Naive thymus-derived CD4-positive, alpha-beta T cell (primary cell): Measurements from ENCODE around the gene ZNF84. TPM values are rescaled to one million over a fixed set of nuclear protein-coding genes. Genes with fewer than 3 reads are reported as not detected.

Experiments
- ATAC-seq: fragments of 150-1000 bp; cut with Tn5 transposase; 2 replicates; pipeline ENCODE4 v1.10.0; 2021; ENCODE audit warnings: mild to moderate bottlenecking, moderate library complexity
- CTCF ChIA-PET: fragments of 350-600 bp; sonication (Branson Sonifier 250); formaldehyde crosslinking; loops from one replicate; lab custom pipeline; 2021; ENCODE audit warnings: antibody characterized with exemption; lab: Charles Lee
- POLR2A ChIA-PET: fragments of 350-600 bp; sonication (Branson Sonifier 250); formaldehyde crosslinking; loops from one replicate; lab custom pipeline; 2021; ENCODE audit warnings: antibody characterized with exemption, inconsistent platforms; lab: Charles Lee
- DNase-seq, 9 donors: peaks; one replicate each; pipeline versions ENCODE4 v3.0.0 to v3.0.0-alpha.2; 2020 to 2022; ENCODE audit warnings: mixed read lengths in 1 of 9
- H3K27ac ChIP-seq: one replicate; pipeline ENCODE4 v1.7.0; 2013; ENCODE audit warnings: mild to moderate bottlenecking, low read depth, low read length, moderate library complexity
- H3K27me3 ChIP-seq, 2 donors: one replicate each; pipeline ENCODE4 v1.7.0; 2013; ENCODE audit warnings: low read length in 2 of 2, mild to moderate bottlenecking in 2 of 2, moderate library complexity in 2 of 2; ENCODE audit not compliant: control insufficient read depth in 2 of 2, insufficient read depth in 2 of 2
- H3K36me3 ChIP-seq, 3 experiments: 1 replicate in 2 of 3; 2 replicates in 1 of 3; pipeline ENCODE4 v1.7.0; 2013; ENCODE audit warnings: low read length in 3 of 3, mild to moderate bottlenecking in 3 of 3, moderate library complexity in 1 of 3; ENCODE audit not compliant: insufficient read depth in 3 of 3, control insufficient read depth in 2 of 3
- H3K4me1 ChIP-seq, 2 donors: one replicate each; pipeline ENCODE4 v1.7.0; 2013; ENCODE audit warnings: low read length in 2 of 2, mild to moderate bottlenecking in 2 of 2, moderate library complexity in 1 of 2; ENCODE audit not compliant: control insufficient read depth in 2 of 2, insufficient read depth in 2 of 2
- H3K4me3 ChIP-seq: 2 replicates; pipeline ENCODE4 v1.7.0; 2013; ENCODE audit warnings: mild to moderate bottlenecking, low read length
- H3K9me3 ChIP-seq, 3 experiments: 1 replicate in 2 of 3; 2 replicates in 1 of 3; pipeline ENCODE4 v1.7.0; 2013; ENCODE audit warnings: low read length in 3 of 3; ENCODE audit not compliant: control insufficient read depth in 2 of 3
- H3K27ac Mint-ChIP-seq, 9 donors: one replicate each; pipeline ENCODE4 v1.8.0; 2020 to 2022; ENCODE audit warnings: mixed read lengths in 9 of 9, mild to moderate bottlenecking in 8 of 9, moderate library complexity in 5 of 9, inconsistent platforms in 2 of 9
- H3K27me3 Mint-ChIP-seq, 5 donors: one replicate each; pipeline ENCODE4 v1.8.0; 2021 to 2022; ENCODE audit warnings: mixed read lengths in 5 of 5, mild to moderate bottlenecking in 1 of 5
- H3K36me3 Mint-ChIP-seq, 5 donors: one replicate each; pipeline ENCODE4 v1.8.0; 2020 to 2022; ENCODE audit warnings: mixed read lengths in 5 of 5, mild to moderate bottlenecking in 3 of 5, inconsistent platforms in 1 of 5
- H3K4me1 Mint-ChIP-seq, 7 donors: one replicate each; pipeline ENCODE4 v1.8.0; 2020 to 2022; ENCODE audit warnings: mixed read lengths in 7 of 7, mild to moderate bottlenecking in 3 of 7, inconsistent platforms in 1 of 7
- H3K4me3 Mint-ChIP-seq, 10 donors: one replicate each; pipeline ENCODE4 v1.8.0; 2020 to 2022; ENCODE audit warnings: mild to moderate bottlenecking in 10 of 10, mixed read lengths in 10 of 10, moderate library complexity in 6 of 10, inconsistent platforms in 2 of 10
- H3K9me3 Mint-ChIP-seq, 11 donors: one replicate each; pipeline ENCODE4 v1.8.0; 2020 to 2022; ENCODE audit warnings: mixed read lengths in 11 of 11, mild to moderate bottlenecking in 4 of 11, inconsistent platforms in 1 of 11, moderate library complexity in 1 of 11
- intact Hi-C, 2 donors: fragments of 100-400 bp; cut with micrococcal nuclease; formaldehyde crosslinking; loops; one replicate each; pipeline ENCODE4 v1.15.1; 2023
- polyA plus RNA-seq, 2 donors: library from polyadenylated mRNA; unstranded; fragments of 300-500 nt; fragmentation: Illumina TruSeq; gene quantifications; one replicate each; pipeline ENCODE4 v1.2.3, GENCODE V29; 2021
- total RNA-seq, 6 experiments: library from RNA in 5 of 6; stranded (reverse) in 5 of 6; gene quantifications; 1 replicate in 5 of 6; 2 replicates in 1 of 6; pipeline ENCODE4 v1.2.3 and lab custom pipeline; 2021 to 2026

The ZNF84 gene
- total and polyA plus RNA-seq, 7 experiments from 2014 or later: 22.5 to 52.7 (median 28.5) TPM

DNA sequence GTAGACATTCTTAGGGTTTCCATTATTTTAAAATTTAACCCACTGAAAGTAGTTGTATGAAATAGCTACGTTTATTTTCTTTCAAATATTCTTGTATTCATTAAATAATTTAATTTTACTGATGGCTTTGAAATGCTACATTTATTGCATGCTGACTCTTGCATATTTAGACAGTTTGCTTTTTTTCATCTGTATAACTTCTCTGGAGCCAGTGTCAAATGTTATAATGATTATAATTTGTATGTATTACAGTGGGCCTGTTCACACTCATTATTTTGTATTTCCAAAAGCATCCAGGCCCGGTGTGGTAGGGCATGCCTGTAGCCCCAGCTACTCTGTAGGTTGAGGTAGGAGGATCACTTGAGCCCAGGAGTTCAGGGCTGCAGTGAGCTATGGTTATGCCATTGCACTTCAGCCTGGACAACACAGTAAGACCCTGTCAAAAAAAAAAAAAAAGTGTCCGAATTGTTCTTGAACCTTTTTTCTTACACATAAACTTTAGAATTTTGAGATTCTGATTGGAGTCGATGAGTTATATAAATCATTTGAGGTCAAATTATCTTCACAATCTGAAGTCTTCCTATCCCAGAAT lies 905 bp downstream of the ZNF84 start:
- H3K36me3 ChIP-seq: peaks cover 9 to 42% (median 18%) of the 10 kb centered on the region in 3 experiments
- H3K27ac ChIP-seq: peak overlapping the region; percentile 94
- peaks cover 3 to 64% (median 38%) of the 10 kb centered on the region in 3 experiments for H3K9me3 ChIP-seq
- H3K27ac Mint-ChIP-seq: peak overlapping the region; percentile 87 to 99 (median 94)
- peaks cover 11 to 94% (median 59%) of the 10 kb centered on the region in 11 donors for H3K9me3 Mint-ChIP-seq
- H3K4me1 Mint-ChIP-seq: peaks cover 0 to 41% (median 13%) of the 10 kb centered on the region in 7 donors
- DNase-seq: no peak
- no peak for ATAC-seq
- POLR2A ChIA-PET: interaction anchor here (0.8 to 2.9 kb wide), 8 partner anchors 9 to 143 kb away, joined by 3 to 17 read pairs (median 4); partner anchors contain the start of genes ZNF10, ZNF26, ZNF268 and ZNF891
- no peaks in the 10 kb centered on the region for H3K27me3 ChIP-seq
- CTCF ChIA-PET: no interaction called here
- peak overlapping the region; percentile 78 to 96 (median 94) for H3K4me3 Mint-ChIP-seq
- peaks cover 27 to 64% (median 51%) of the 10 kb centered on the region in 5 donors for H3K36me3 Mint-ChIP-seq
- H3K4me3 ChIP-seq: peak overlapping the region; percentile 65
- H3K4me1 ChIP-seq: peaks cover 0 to 4% of the 10 kb centered on the region in 2 donors
- intact Hi-C loops: loop anchor here in 1 of 2 donors (5.0 kb wide), 1 partner anchor 211 kb away; the partner anchor contains the start of gene GOLGA3
- peaks cover 0 to 9% (median 3%) of the 10 kb centered on the region in 5 donors for H3K27me3 Mint-ChIP-seq

DNA sequence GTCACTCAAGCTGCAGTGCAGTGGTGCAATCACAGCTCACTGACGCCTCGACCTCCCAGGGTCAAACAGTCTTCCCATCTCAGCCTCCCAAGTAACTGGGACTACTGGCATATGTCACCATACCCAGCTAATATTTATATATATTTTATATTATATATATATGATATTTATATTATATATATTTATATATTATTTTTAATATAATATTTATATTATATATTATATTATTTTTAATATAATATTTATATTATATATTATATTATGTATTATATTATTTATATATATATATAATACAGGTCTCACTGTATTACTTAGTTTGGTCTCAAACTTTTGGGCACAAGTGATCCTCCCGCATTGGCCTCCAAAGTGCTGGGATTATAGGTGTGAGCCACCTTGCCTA lies 9.4 kb downstream of the ZNF84 start:
- Histone ChIP-seq H3K4me1 (no peaks in the 10 kb centered on the region), H3K9me3 (peaks cover 17 to 96% (median 73%) of the 10 kb centered on the region in 3 experiments), H3K27ac (no peak overlapping the region), H3K4me3 (no peak overlapping the region), H3K36me3 (peaks cover 56 to 97% (median 57%) of the 10 kb centered on the region in 3 experiments), H3K27me3 (no peaks in the 10 kb centered on the region)
- ATAC-seq (no peak), DNase-seq (no peak)
- H3K9me3 Mint-ChIP-seq: peaks cover 5 to 100% (median 87%) of the 10 kb centered on the region in 11 donors
- H3K4me3 Mint-ChIP-seq: peak overlapping the region in 2 of 10 donors; percentile 13 to 58
- H3K36me3 Mint-ChIP-seq: peaks cover 44 to 94% (median 88%) of the 10 kb centered on the region in 5 donors
- no peak overlapping the region for H3K27ac Mint-ChIP-seq
- peaks cover 0 to 4% (median 0%) of the 10 kb centered on the region in 7 donors for H3K4me1 Mint-ChIP-seq
- intact Hi-C loops: no loop called here
- H3K27me3 Mint-ChIP-seq: no peaks in the 10 kb centered on the region
- POLR2A ChIA-PET: interaction anchor here (1.0 kb wide), 2 partner anchors 33 to 60 kb away, joined by 3 read pairs; no protein-coding TSS in a partner anchor
- CTCF ChIA-PET: no interaction called here

DNA sequence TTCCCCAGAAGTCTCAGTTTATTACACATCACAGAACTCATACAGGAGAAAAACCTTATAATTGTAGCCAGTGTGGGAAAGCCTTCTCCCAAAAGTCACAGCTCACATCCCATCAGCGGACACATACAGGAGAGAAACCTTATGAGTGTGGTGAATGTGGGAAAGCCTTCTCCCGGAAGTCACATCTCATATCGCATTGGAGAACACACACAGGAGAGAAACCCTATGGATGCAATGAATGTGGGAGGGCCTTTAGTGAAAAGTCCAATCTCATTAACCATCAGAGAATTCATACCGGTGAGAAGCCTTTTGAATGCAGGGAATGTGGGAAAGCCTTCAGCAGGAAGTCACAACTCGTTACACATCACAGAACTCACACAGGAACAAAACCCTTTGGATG lies 20.1 kb downstream of the ZNF84 start:
- Histone ChIP-seq H3K27me3 (no peaks in the 10 kb centered on the region), H3K27ac (no peak overlapping the region), H3K9me3 (peaks cover 46 to 81% (median 70%) of the 10 kb centered on the region in 3 experiments), H3K36me3 (peaks cover 10 to 32% (median 14%) of the 10 kb centered on the region in 3 experiments), H3K4me3 (no peak overlapping the region), H3K4me1 (no peaks in the 10 kb centered on the region)
- Mint-ChIP-seq H3K4me3 (peak overlapping the region in 3 of 10 donors; percentile 14 to 27 (median 19)), H3K9me3 (peaks cover 10 to 90% (median 68%) of the 10 kb centered on the region in 11 donors), H3K27me3 (no peaks in the 10 kb centered on the region), H3K27ac (peak overlapping the region in 4 of 9 donors; percentile 38 to 81 (median 70)), H3K36me3 (peaks cover 25 to 62% (median 53%) of the 10 kb centered on the region in 5 donors), H3K4me1 (no peaks in the 10 kb centered on the region)
- intact Hi-C loops: no loop called here
- POLR2A ChIA-PET: interaction anchor here (0.7 kb wide), 1 partner anchor 70 kb away, joined by 3 read pairs; no protein-coding TSS in a partner anchor
- CTCF ChIA-PET: interaction anchor here (0.6 kb wide), 1 partner anchor 60 kb away, joined by 3 read pairs; no protein-coding TSS in a partner anchor
- ATAC-seq: no peak
- DNase-seq: peak in 1 of 9 donors; percentile 7

DNA sequence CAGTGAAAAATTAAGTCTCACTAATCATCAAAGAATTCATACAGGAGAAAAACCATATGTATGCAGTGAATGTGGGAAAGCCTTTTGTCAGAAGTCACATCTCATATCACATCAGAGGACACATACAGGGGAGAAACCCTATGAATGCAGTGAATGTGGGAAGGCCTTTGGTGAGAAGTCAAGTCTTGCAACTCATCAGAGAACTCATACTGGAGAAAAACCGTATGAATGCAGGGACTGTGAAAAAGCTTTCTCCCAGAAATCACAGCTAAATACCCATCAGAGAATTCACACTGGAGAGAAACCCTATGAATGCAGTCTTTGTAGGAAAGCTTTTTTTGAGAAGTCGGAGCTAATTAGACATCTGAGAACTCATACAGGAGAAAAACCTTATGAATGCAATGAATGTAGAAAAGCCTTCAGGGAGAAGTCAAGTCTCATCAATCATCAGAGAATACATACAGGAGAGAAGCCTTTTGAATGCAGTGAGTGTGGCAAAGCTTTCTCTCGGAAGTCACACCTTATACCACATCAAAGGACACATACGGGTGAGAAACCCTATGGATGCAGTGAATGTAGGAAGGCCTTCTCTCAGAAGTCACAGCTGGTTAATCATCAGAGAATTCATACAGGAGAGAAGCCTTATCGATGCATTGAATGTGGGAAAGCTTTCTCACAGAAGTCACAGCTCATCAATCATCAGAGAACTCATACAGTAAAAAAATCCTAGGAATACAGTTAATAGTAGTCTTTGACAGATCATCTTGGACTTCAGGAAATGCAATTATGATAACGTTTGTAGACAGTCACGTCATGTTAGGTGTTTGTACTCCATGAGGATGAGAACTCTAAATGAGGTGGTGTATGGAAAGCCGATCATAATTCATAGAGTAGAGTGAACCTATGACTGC lies 21.1 kb downstream of the ZNF84 start:
- Mint-ChIP-seq H3K36me3 (peaks cover 28 to 61% (median 51%) of the 10 kb centered on the region in 5 donors), H3K4me1 (no peaks in the 10 kb centered on the region), H3K27me3 (no peaks in the 10 kb centered on the region), H3K9me3 (peaks cover 6 to 90% (median 69%) of the 10 kb centered on the region in 11 donors), H3K27ac (peak overlapping the region in 4 of 9 donors; percentile 5 to 81 (median 33)), H3K4me3 (peak overlapping the region in 2 of 10 donors; percentile 19 to 27)
- POLR2A ChIA-PET: interaction anchor here (0.7 kb wide), 1 partner anchor 69 kb away, joined by 3 read pairs; no protein-coding TSS in a partner anchor
- DNase-seq (no peak), ATAC-seq (no peak)
- Histone ChIP-seq H3K4me3 (peak overlapping the region; percentile 38), H3K36me3 (peaks cover 4 to 22% (median 8%) of the 10 kb centered on the region in 3 experiments), H3K9me3 (peaks cover 52 to 81% (median 74%) of the 10 kb centered on the region in 3 experiments), H3K27me3 (no peaks in the 10 kb centered on the region), H3K27ac (no peak overlapping the region), H3K4me1 (no peaks in the 10 kb centered on the region)
- intact Hi-C loops: no loop called here
- CTCF ChIA-PET: no interaction called here

DNA sequence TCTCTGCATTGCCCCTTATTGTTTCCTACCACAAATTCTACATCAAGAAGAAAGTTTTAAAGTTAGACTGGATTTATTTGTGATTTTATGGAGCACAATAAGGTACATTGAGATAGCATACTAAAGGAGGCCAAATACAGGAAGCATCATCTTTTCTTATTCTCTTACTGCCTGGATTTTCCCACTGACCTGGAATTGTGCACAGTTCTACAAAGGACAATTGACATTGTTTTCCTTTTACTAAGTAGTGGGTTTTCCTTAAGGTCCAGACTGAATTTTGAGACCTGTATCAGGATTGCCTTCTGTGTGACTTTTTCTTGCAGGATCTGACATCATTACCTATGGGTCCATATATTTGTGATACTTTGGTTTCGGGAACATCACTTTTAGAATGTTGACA lies 24.6 kb downstream of the ZNF84 start:
- no peaks in the 10 kb centered on the region for H3K27me3 ChIP-seq
- no peaks in the 10 kb centered on the region for H3K4me1 Mint-ChIP-seq
- ChIA-PET POLR2A (no interaction called here), CTCF (no interaction called here)
- no peak overlapping the region for H3K27ac Mint-ChIP-seq
- H3K9me3 Mint-ChIP-seq: peaks cover 3 to 96% (median 79%) of the 10 kb centered on the region in 11 donors
- H3K4me3 Mint-ChIP-seq: no peak overlapping the region
- intact Hi-C loops: no loop called here
- H3K4me3 ChIP-seq: no peak overlapping the region
- H3K4me1 ChIP-seq: no peaks in the 10 kb centered on the region
- H3K36me3 ChIP-seq: peaks cover 0 to 10% (median 0%) of the 10 kb centered on the region in 3 experiments
- peaks cover 59 to 100% (median 94%) of the 10 kb centered on the region in 3 experiments for H3K9me3 ChIP-seq
- H3K27ac ChIP-seq: no peak overlapping the region
- ATAC-seq: no peak
- no peak for DNase-seq
- H3K27me3 Mint-ChIP-seq: no peaks in the 10 kb centered on the region
- peaks cover 19 to 49% (median 35%) of the 10 kb centered on the region in 5 donors for H3K36me3 Mint-ChIP-seq

DNA sequence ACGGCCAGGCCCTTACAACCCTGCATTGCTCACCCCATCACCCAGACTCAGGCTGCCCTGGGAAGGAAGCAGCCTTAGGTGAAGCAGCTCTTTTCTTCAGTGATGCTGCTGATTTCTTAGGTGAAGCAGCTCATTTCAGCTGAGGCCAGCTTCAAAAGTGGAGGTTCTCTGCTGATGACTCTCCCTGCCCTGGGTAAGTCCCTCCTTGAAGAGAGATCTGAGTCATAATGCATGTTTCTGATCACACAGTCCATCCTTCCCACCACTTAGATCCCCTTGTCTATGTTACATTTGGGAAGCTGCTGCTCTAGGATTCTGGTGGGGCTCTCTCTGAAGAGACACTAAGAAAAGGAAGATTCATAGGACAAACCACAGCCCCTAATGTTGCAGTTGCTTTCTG lies 26.2 kb downstream of the ZNF84 start:
- ChIA-PET CTCF (no interaction called here), POLR2A (interaction anchor here (0.6 kb wide), 1 partner anchor 101 kb away, joined by 8 read pairs; no protein-coding TSS in a partner anchor)
- Mint-ChIP-seq H3K36me3 (peaks cover 8 to 40% (median 21%) of the 10 kb centered on the region in 5 donors), H3K27me3 (no peaks in the 10 kb centered on the region), H3K4me1 (no peaks in the 10 kb centered on the region), H3K27ac (no peak overlapping the region), H3K4me3 (no peak overlapping the region), H3K9me3 (peaks cover 3 to 96% (median 77%) of the 10 kb centered on the region in 11 donors)
- intact Hi-C loops: no loop called here
- peaks cover 43 to 98% (median 83%) of the 10 kb centered on the region in 3 experiments for H3K9me3 ChIP-seq
- no peak overlapping the region for H3K27ac ChIP-seq
- H3K4me1 ChIP-seq: no peaks in the 10 kb centered on the region
- peaks cover 0 to 4% (median 0%) of the 10 kb centered on the region in 3 experiments for H3K36me3 ChIP-seq
- DNase-seq (no peak), ATAC-seq (no peak)
- peak overlapping the region; percentile 1 for H3K4me3 ChIP-seq
- no peaks in the 10 kb centered on the region for H3K27me3 ChIP-seq
